Measurements from ENCODE around the gene KRTAP5-3.

The KRTAP5-3 gene

GRCh38 chr11:1639666-1640065 is 31.4 kb upstream of the KRTAP5-3 start:
- H3K36me3 Mint-ChIP-seq (ENCODE audit: low read depth): no peaks in the 10 kb centered on the region

GRCh38 chr11:1639102-1639620 is 30.9 kb upstream of the KRTAP5-3 start:
- TF ChIP-seq CTCF (IDR thresholded peaks at IDR 0.05): no peak
- H3K27me3 Mint-ChIP-seq (ENCODE audit: low read depth, poor library complexity): peaks cover 33% of the 10 kb centered on the region
- H3K4me1 Mint-ChIP-seq: peaks cover 26% of the 10 kb centered on the region
- H3K9me3 Mint-ChIP-seq: no peaks in the 10 kb centered on the region
- H3K27ac Mint-ChIP-seq: no peak overlapping the region
- H3K4me3 Mint-ChIP-seq: no peak overlapping the region
- DNase-seq: no peak
- H3K36me3 Mint-ChIP-seq (ENCODE audit: low read depth): no peaks in the 10 kb centered on the region

More at GRCh38 chr11:1639666-1640065, 31.4 kb upstream of the KRTAP5-3 start:
- Mint-ChIP-seq H3K27me3 (ENCODE audit: low read depth, poor library complexity) (peaks cover 31% of the 10 kb centered on the region), H3K27ac (no peak overlapping the region), H3K4me1 (peaks cover 31% of the 10 kb centered on the region), H3K4me3 (no peak overlapping the region), H3K9me3 (no peaks in the 10 kb centered on the region)
- no peak for DNase-seq
- no peak for TF ChIP-seq CTCF (IDR thresholded peaks at IDR 0.05)

- DNase-seq: no peak
- peaks cover 41% of the 10 kb centered on the region for H3K27me3 Mint-ChIP-seq (ENCODE audit: low read depth, poor library complexity)
These were observed 30.1 kb upstream of the KRTAP5-3 start for GRCh38 chr11:1638344-1638743.

GRCh38 chr11:1637628-1638027 is 29.4 kb upstream of the KRTAP5-3 start:
- H3K27me3 Mint-ChIP-seq (ENCODE audit: low read depth, poor library complexity): peaks cover 48% of the 10 kb centered on the region
- no peaks in the 10 kb centered on the region for H3K9me3 Mint-ChIP-seq
- DNase-seq: no peak
- H3K4me3 Mint-ChIP-seq: no peak overlapping the region
- no peak for TF ChIP-seq CTCF (IDR thresholded peaks at IDR 0.05)
- H3K27ac Mint-ChIP-seq: no peak overlapping the region
- peaks cover 26% of the 10 kb centered on the region for H3K4me1 Mint-ChIP-seq
- H3K36me3 Mint-ChIP-seq (ENCODE audit: low read depth): no peaks in the 10 kb centered on the region

More at GRCh38 chr11:1638344-1638743, 30.1 kb upstream of the KRTAP5-3 start:
- TF ChIP-seq CTCF (IDR thresholded peaks at IDR 0.05): no peak
- no peaks in the 10 kb centered on the region for H3K9me3 Mint-ChIP-seq
- H3K4me1 Mint-ChIP-seq: peaks cover 23% of the 10 kb centered on the region
- no peak overlapping the region for H3K4me3 Mint-ChIP-seq
- H3K36me3 Mint-ChIP-seq (ENCODE audit: low read depth): no peaks in the 10 kb centered on the region
- no peak overlapping the region for H3K27ac Mint-ChIP-seq

GRCh38 chr11:1636291-1636950 is 28.2 kb upstream of the KRTAP5-3 start:
- Mint-ChIP-seq H3K4me3 (no peak overlapping the region), H3K27me3 (ENCODE audit: low read depth, poor library complexity) (peaks cover 53% of the 10 kb centered on the region), H3K4me1 (peaks cover 33% of the 10 kb centered on the region), H3K27ac (no peak overlapping the region), H3K36me3 (ENCODE audit: low read depth) (no peaks in the 10 kb centered on the region), H3K9me3 (no peaks in the 10 kb centered on the region)
- no peak for DNase-seq
- TF ChIP-seq CTCF (IDR thresholded peaks at IDR 0.05): no peak

- no peaks in the 10 kb centered on the region for H3K9me3 Mint-ChIP-seq
- no peak overlapping the region for H3K27ac Mint-ChIP-seq
- peaks cover 58% of the 10 kb centered on the region for H3K27me3 Mint-ChIP-seq (ENCODE audit: low read depth, poor library complexity)
- TF ChIP-seq CTCF (IDR thresholded peaks at IDR 0.05): no peak
- no peak overlapping the region for H3K4me3 Mint-ChIP-seq
- no peak for DNase-seq
- no peaks in the 10 kb centered on the region for H3K36me3 Mint-ChIP-seq (ENCODE audit: low read depth)
- peaks cover 32% of the 10 kb centered on the region for H3K4me1 Mint-ChIP-seq
These were observed 25.6 kb upstream of the KRTAP5-3 start for GRCh38 chr11:1633864-1634263.

Data from nephron progenitor cell (in vitro differentiated cells).